ENCODE measurements around the gene RNF220. TPM values are rescaled to one million over a fixed set of nuclear protein-coding genes. Genes with fewer than 3 reads are reported as not detected.

The RNF220 gene
- total RNA-seq, 4 donors from 2014 or later, result 53.5 to 112 (median 61.9) TPM

DNA sequence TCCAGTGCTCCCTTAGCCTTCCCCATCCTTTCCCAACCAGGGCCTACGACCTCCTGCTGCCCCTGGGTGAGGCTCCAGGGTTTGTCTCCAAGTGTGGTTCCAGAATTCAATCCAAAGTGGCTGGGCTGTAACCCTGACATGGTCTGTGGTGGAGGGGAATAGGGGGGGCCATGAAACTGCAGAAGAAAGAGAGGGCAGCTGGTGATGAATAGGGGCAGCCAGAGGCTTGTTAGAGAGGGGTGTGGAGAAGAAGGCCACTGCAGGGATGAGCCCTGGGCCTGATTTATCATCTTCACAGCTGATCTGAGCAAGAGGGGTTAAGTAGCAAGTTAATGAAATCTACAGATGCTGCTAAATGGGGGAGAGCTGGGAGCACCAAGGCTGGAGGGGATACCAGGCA, 37.1 kb upstream of the RNF220 start:
- TF ChIP-seq, protein P1, sequence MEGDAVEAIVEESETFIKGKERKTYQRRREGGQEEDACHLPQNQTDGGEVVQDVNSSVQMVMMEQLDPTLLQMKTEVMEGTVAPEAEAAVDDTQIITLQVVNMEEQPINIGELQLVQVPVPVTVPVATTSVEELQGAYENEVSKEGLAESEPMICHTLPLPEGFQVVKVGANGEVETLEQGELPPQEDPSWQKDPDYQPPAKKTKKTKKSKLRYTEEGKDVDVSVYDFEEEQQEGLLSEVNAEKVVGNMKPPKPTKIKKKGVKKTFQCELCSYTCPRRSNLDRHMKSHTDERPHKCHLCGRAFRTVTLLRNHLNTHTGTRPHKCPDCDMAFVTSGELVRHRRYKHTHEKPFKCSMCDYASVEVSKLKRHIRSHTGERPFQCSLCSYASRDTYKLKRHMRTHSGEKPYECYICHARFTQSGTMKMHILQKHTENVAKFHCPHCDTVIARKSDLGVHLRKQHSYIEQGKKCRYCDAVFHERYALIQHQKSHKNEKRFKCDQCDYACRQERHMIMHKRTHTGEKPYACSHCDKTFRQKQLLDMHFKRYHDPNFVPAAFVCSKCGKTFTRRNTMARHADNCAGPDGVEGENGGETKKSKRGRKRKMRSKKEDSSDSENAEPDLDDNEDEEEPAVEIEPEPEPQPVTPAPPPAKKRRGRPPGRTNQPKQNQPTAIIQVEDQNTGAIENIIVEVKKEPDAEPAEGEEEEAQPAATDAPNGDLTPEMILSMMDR (IDR thresholded peaks at IDR 0.05; ENCODE audit: low read depth), result no peak

DNA sequence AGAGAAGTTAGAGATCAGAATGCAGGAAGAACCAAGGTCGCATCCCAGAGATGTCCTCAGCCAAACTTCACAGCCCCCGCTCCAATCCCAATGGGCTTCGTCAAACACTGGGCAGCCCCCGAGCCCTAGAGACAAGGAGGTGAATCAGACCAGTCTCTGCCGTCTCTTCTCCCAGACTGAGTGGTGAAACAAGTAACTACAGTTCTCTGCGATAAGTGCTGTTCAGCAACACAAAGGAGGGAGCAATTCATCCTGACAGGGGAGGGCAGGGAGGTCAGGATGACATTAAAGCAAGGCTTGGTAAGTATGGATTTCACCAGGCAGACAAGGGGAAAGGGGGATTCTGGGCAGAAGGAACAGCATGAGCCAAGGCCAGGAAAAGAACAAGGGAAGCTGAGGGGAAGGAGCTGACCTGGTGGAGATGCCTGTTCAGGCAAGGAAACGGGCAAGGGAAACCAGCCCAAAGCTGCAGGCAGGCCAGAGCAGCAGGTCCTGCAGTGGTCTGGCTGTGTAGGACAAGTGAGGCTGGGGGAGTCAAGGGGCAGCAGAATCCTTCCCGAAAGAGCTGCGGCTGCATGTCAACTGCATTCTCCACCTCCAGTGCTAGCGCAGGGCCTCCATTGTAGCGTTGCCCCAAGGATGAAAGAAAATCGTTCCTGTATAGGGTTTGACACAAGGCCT, 36.4 kb upstream of the RNF220 start:
- TF ChIP-seq, protein P1 (IDR thresholded peaks at IDR 0.05; ENCODE audit: low read depth), result no peak

DNA sequence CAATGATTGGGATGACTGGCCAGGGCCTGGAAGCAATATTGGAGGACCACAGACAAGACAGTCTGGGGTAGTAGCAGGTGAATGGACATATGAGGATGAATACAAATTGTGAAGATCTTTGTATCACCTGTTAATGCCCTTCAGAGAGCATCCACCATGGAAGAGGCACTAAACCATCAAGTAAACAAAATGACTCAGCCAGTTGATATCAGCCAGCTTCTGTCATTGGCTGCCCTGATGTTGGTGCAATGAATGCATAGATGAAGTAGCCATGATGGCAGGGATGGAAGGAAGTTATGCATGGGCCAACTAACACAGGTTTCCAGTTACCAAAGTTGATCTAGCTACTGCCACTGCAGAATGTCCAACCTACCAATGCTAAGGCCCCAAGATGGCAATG, 33.8 kb upstream of the RNF220 start:
- TF ChIP-seq, protein P1 (IDR thresholded peaks at IDR 0.05; ENCODE audit: low read depth), result no peak

DNA sequence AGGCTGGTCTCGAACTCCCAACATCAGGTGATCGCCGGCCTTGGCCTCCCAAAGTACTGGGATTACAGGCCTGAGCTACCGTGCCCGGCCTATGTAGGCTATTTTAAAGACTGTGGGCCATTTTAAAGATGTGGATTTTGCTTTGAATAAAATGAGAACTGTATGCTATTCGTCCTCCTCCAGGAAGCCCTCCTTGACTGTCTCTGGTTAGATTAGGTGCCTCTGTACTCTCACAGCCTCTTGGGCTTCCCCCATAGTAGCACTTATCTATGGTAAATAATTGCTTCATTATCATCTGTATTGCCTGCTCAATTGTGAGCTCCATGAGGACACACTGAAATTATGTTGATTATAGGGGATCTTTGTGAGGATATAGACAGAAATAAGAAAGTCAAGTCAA, 29.5 kb upstream of the RNF220 start:
- TF ChIP-seq, protein P1 (IDR thresholded peaks at IDR 0.05; ENCODE audit: low read depth), result no peak

DNA sequence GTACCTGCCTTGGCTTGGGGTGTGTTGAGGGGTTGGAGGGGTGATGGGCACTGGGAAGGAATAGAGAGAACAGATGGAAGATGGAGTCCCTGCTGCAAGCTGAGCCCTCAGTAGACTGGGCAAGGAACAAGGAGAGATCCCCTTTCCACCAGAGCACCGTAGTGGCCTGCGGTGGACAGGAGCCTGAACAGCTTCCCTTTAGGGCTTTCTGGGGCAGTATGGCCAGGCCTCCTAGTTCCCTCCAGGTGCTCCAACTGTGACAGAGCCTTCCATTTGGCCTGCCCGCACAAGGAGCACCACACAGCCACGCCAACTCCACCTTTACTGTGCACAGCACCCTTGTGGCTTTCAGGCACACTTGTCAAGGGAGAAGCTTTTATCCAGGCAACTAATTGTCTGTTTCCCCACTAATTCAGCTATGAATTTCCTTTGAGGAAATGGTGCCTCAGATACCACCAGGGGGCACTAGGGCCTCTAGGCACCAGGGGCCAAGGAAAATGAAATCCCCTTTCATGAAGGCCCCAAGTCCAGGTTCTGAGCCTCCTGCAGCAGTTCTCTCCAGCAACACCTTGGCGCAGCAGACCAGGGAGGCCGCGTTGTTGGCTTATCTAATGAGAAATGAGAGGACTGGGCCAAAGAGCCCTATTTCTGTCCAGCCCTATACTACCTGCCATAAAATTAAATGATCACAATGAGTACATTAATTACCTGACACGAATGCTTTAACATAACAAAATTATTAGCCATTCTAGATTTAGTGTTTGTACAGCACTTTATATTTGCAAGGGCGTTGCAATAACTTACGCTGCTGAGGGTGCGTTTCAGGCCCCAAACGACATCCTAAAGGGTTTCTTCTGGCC, 26.9 kb upstream of the RNF220 start:
- TF ChIP-seq, protein P1 (IDR thresholded peaks at IDR 0.05; ENCODE audit: low read depth), result no peak

DNA sequence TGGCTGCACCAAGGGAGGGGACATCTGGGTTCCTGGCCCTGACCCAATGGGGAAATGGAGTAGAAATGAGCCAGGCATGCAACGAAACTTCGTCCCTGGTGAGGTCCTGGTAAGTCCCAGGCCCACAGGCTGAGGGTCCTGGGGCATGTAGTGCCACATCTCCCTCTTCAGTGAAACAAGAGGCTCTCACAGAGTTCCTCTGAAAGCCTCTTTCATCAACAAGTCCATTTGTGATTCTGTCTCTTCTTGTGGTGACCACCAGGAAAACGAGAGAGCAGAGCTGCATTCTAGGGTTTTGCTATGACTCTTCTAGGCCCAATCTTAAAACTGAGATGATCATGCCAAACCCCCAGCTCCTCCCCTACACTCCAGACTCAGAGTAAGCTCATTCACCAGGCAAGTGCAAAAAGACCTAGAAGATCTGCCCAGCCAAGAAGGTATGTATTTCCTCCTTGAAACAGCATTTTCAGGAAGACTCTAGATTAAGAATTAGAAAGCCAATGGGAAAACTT, 24.3 kb upstream of the RNF220 start:
- TF ChIP-seq, protein P1 (IDR thresholded peaks at IDR 0.05; ENCODE audit: low read depth), result no peak

DNA sequence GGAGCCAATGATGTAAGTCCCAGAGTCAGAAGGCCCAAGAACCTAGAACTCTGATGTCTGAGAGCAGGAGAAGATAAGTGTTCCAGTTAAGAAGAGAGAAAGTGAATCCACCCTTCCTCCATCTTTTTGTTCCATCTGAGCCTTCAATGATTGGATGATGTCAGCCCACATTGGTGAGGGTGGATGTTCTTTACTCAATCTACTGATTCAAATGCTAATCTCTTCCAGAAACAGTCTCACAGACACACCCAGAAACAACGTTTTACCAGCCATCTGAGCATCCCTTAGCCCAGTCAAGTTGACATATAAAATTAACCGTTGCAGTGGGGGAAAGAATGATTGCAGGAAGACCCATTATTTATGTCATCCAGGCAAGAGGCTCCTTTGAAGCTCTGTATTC, 16.5 kb upstream of the RNF220 start:
- TF ChIP-seq, protein P1 (IDR thresholded peaks at IDR 0.05; ENCODE audit: low read depth), result no peak
